Pancreas (tissue), 10 donors: ENCODE results near the gene NCL. TPM values are rescaled to one million over a fixed set of nuclear protein-coding genes. Genes with fewer than 3 reads are reported as not detected.

Experiments
- ATAC-seq, 4 donors: fragments of 200-7000 bp; cut with Tn5 transposase; one replicate each; pipeline versions ENCODE4 v1.8.0 to v1.9.1; 2020; ENCODE audit warnings: mild to moderate bottlenecking in 4 of 4, moderate library complexity in 4 of 4
- DNase-seq, 6 donors: peaks; one replicate each; pipeline ENCODE4 v3.0.0-alpha.2; 2020
- FAIRE-seq: peaks from 2 replicates; lab custom pipeline; 2012; peaks lifted over from hg19 to GRCh38; lab: Jason Lieb, UNC
- H3K27ac ChIP-seq, 4 donors: fragments of 200-600 bp; sonication (generic); 1 replicate in 3 of 4; 2 replicates in 1 of 4; pipeline versions ENCODE4 v1.5.0 to v1.8.0; 2020
- H3K27me3 ChIP-seq, 4 donors: fragments of 200-600 bp; one replicate each; pipeline ENCODE4 v1.8.0; 2021
- H3K36me3 ChIP-seq, 3 donors: fragments of 200-600 bp; sonication (generic) in 1 of 3; one replicate each; pipeline versions ENCODE4 v1.5.0 to v1.8.0; 2020 to 2021
- H3K4me1 ChIP-seq, 3 donors: fragments of 200-600 bp; one replicate each; pipeline ENCODE4 v1.8.0; 2021
- H3K4me3 ChIP-seq, 4 donors: fragments of 200-600 bp; sonication (generic) in 2 of 4; one replicate each; pipeline versions ENCODE4 v1.5.0 to v1.8.0; 2020 to 2021
- H3K9me3 ChIP-seq, 4 donors: fragments of 200-600 bp; one replicate each; pipeline ENCODE4 v1.8.0; 2021
- WGBS, 2 donors: extraction: QIAGEN DNeasy Blood & Tissue Kit; methylation state at CpG; one replicate each; pipeline ENCODE4 v1.1.7; 2013; 5-methylcytosine and 5-hydroxymethylcytosine counted together
- intact Hi-C, 3 donors: fragments of 100-400 bp; cut with DNase I; formaldehyde crosslinking; loops; one replicate each; pipeline versions ENCODE4 v1.11.1 to v1.14.2; 2022
- polyA plus RNA-seq, 2 donors: library from polyadenylated mRNA; stranded (reverse); fragments of 200-250 nt; gene quantifications; one replicate each; pipeline ENCODE4 v1.2.3, GENCODE V29; 2013
- total RNA-seq, 6 donors: library from RNA; stranded (reverse); fragmentation: NEBNext Ultra II Directional in 4 of 6; extraction: Animal tissue kit (Norgen Biotek cat#: 25700) in 4 of 6; gene quantifications; one replicate each; pipeline versions ENCODE4 v1.2.1 to v1.2.4, GENCODE V29; 2021 to 2023
- TF ChIP-seq, protein P1 (sequence below), 4 donors: fragments of 200-600 bp; sonication (generic) in 3 of 4; IDR thresholded peaks; one replicate each; pipeline versions ENCODE4 v1.5.0 to v1.8.0; 2021; ENCODE audit warnings: antibody characterized with exemption in 4 of 4
- donor health status: healthy with polysubstance abuse.
- donor health status: DM: no; HTN: no; CAD: no; lungs with moderate emphysema.
- donor health status: DM: no; HTN: no; CAD: no.
- donor health status: control.
- donor health status: control.
- donor health status: Bipolar disorder and iron deficiency.
- donor health status: DM: yes; HTN: yes; CAD: no.
- donor health status: DM: no; HTN: no; CAD: no.
- donor health status: DM: no; HTN: no; CAD: no.
- donor health status: DM: yes; HTN: yes; CAD: no.

The NCL gene
- total and polyA plus RNA-seq, 8 donors, result 69.9 to 364 (median 216) TPM

DNA sequence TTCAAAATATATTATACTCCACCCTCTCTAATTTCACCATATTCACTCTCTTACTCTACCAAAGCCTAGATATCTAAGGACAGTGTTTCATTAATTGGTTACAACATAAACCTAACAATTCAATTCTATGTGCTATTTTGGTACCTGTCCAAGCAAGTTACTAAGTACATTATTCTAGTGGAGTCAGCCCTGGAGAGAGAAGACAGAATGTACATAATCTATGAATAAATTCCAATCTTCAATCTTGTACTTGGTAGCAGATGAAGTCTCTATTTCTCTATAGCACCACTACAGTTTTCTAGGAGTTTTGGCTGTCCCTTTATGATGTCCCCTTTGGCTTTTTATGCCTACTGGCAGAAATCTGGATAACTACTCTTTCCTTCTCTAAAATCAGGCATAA, 38.3 kb upstream of the NCL start:
- TF ChIP-seq, protein P1, sequence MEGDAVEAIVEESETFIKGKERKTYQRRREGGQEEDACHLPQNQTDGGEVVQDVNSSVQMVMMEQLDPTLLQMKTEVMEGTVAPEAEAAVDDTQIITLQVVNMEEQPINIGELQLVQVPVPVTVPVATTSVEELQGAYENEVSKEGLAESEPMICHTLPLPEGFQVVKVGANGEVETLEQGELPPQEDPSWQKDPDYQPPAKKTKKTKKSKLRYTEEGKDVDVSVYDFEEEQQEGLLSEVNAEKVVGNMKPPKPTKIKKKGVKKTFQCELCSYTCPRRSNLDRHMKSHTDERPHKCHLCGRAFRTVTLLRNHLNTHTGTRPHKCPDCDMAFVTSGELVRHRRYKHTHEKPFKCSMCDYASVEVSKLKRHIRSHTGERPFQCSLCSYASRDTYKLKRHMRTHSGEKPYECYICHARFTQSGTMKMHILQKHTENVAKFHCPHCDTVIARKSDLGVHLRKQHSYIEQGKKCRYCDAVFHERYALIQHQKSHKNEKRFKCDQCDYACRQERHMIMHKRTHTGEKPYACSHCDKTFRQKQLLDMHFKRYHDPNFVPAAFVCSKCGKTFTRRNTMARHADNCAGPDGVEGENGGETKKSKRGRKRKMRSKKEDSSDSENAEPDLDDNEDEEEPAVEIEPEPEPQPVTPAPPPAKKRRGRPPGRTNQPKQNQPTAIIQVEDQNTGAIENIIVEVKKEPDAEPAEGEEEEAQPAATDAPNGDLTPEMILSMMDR (IDR thresholded peaks at IDR 0.05), result no peak
- DNase-seq, result no peak
- no peak overlapping the region for H3K27ac ChIP-seq
- H3K4me3 ChIP-seq, result no peak overlapping the region
- no peak for ATAC-seq
- no peaks in the 10 kb centered on the region for H3K4me1 ChIP-seq
- no peaks in the 10 kb centered on the region for H3K27me3 ChIP-seq
- no peaks in the 10 kb centered on the region for H3K9me3 ChIP-seq
- FAIRE-seq, result no peak
- intact Hi-C loops, result no loop called here
- H3K36me3 ChIP-seq, result peaks cover 0 to 5% (median 0%) of the 10 kb centered on the region in 3 donors

DNA sequence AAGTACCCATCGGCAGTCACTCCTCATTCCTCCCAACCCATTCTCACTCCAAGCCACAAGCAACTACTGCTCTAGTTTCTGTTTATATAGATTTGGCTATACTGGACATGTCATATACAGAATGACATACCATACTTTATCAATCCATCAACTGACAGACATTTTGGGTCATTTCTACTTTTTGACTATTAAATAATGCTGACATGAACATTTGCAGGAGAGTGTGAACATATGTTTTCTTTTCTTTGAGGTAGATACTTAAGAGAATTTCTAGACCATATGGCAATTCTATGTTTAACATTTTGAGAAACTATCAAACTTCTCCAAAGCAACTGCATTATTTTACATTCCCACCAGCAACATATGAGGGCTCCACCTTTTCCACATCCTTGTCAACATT, 33.4 kb upstream of the NCL start:
- Histone ChIP-seq H3K36me3 (no peaks in the 10 kb centered on the region), H3K27me3 (no peaks in the 10 kb centered on the region), H3K9me3 (no peaks in the 10 kb centered on the region), H3K4me1 (no peaks in the 10 kb centered on the region), H3K4me3 (no peak overlapping the region), H3K27ac (no peak overlapping the region)
- ATAC-seq (no peak), DNase-seq (no peak), FAIRE-seq (no peak)
- intact Hi-C loops, result no loop called here
- 90% methylated on average over 1 of the region's 1 CpG for WGBS, 2 donors
- TF ChIP-seq, protein P1 (IDR thresholded peaks at IDR 0.05), result no peak

DNA sequence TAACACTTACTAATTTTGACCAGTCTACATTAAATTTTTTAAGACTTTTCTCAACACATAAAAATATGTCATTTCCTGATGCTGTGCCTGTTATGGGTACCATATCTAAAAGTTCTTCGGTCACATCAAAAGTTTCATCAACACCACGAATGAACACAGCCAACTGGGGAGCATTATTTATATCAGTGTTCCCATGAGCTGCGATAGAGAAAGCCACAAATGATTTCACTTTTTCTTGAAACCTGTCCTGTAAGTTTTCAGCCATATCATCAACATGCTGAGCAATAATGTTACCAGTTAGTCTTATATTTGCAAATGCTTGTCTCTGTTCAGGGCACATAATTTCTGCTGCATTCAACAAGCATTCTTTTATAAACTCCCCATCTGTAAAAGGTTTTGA, 30.4 kb upstream of the NCL start:
- H3K27ac ChIP-seq, result no peak overlapping the region
- no peaks in the 10 kb centered on the region for H3K4me1 ChIP-seq
- no peaks in the 10 kb centered on the region for H3K27me3 ChIP-seq
- intact Hi-C loops, result no loop called here
- TF ChIP-seq, protein P1 (IDR thresholded peaks at IDR 0.05), result no peak
- ATAC-seq (no peak), DNase-seq (no peak), FAIRE-seq (no peak)
- H3K9me3 ChIP-seq, result no peaks in the 10 kb centered on the region
- H3K36me3 ChIP-seq, result no peaks in the 10 kb centered on the region
- WGBS, 2 donors, result 67 to 81% methylated on average over 3 of the region's 3 CpGs
- no peak overlapping the region for H3K4me3 ChIP-seq

DNA sequence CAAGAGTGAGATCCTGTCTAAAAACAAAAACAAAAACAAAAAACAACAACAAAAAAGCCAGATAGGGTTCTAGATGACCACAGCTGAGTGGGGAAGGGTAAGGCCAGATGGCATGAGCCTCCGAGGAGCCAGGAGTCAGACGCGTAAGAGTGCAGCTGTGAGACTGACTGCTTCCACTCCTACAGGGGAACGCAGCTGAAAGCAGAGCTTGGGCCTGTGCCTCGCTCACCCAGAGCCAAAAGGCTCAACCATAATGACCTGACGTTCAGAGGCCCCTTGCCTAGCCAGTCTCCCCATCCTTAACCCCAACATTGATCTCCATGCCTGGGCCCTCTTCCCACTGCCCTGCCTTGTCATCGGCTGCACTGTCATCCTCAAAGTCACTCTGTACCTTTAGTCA, 26.5 kb upstream of the NCL start:
- Histone ChIP-seq H3K9me3 (no peaks in the 10 kb centered on the region), H3K36me3 (no peaks in the 10 kb centered on the region), H3K4me3 (no peak overlapping the region), H3K4me1 (no peaks in the 10 kb centered on the region), H3K27ac (no peak overlapping the region), H3K27me3 (no peaks in the 10 kb centered on the region)
- ATAC-seq (no peak), DNase-seq (no peak), FAIRE-seq (no peak)
- 94 to 95% methylated on average over 7 of the region's 7 CpGs for WGBS, 2 donors
- TF ChIP-seq, protein P1 (IDR thresholded peaks at IDR 0.05), result no peak
- intact Hi-C loops, result no loop called here

DNA sequence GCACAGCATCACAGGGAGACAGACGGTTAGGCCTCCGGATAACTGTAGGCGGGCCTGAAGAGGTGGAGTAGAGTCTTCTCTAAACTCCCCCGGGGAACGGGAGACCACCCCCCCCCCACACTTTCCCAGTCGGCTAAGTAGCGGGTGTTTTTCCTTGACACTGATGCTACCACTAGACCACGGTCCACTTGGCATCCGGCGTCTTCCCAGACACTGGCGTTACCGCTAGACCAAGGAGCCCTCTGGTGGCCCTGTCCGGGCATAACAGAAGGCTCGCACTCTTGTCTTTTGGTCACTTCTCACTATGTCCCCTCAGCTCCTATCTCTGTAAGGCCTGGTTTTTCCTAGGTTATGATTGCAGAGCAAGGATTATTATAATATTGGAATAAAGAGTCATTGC, 25.7 kb upstream of the NCL start:
- ATAC-seq (no peak), DNase-seq (peak in 1 of 6 donors; percentile 30), FAIRE-seq (no peak)
- Histone ChIP-seq H3K4me3 (no peak overlapping the region), H3K9me3 (no peaks in the 10 kb centered on the region), H3K4me1 (no peaks in the 10 kb centered on the region), H3K36me3 (no peaks in the 10 kb centered on the region), H3K27ac (no peak overlapping the region), H3K27me3 (no peaks in the 10 kb centered on the region)
- TF ChIP-seq, protein P1 (IDR thresholded peaks at IDR 0.05), result no peak
- 90 to 91% methylated on average over 13 to 14 of the region's 14 CpGs for WGBS, 2 donors
- intact Hi-C loops, result no loop called here
